ENCODE data around the gene UBE2E3.

The UBE2E3 gene

GRCh38 chr2:180979749-180980105 lies 678 bp upstream of the UBE2E3 start:
- DNase-seq, result no peak

DNA sequence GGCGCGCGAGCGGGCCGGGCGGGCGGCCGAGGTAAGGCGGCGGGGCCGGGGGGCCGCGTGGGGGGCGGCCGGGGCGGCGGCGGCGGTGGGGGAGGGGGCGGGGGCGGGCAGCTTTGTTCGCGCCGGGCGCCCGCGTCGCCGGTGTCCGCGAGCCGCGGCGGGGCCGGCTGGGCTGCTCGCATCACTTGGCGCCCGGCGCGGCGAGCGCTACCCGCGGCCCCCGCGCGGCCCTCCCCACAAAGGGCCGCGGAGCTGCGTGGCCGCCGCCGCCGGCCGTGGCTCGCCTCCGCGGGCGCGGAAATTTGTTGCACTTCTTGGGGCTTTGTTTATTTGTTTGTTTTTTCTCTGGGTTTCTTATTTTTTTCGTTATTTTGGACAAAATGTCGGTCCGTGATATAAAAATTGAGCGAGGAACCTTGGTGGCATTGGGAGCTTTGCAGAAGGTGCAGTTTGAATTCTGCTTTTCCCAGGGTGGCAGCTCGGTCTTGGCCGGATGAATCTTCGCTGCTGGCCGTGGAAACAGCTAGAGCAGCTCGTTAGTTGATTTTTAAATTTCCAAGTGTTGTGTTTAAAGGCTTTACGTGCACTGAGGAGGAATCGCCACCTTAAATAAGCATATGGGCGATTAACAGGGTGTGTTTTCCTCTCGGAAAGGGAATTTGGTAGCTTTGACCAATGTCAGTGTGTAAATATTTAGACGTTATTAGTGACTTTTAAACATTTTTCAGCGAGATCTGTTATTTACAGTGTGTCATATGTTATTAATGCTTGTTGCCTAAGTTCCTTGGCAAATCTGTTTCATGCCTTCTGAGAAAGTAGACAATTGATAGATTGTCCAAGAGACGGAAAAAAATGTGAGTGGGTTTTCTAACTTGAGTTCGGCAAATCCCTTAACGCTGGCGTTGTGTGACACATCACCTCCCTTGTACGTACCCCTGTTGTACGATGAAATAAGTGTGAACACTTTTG lies 822 bp downstream of the UBE2E3 start:
- peak; percentile 34 for DNase-seq

DNA sequence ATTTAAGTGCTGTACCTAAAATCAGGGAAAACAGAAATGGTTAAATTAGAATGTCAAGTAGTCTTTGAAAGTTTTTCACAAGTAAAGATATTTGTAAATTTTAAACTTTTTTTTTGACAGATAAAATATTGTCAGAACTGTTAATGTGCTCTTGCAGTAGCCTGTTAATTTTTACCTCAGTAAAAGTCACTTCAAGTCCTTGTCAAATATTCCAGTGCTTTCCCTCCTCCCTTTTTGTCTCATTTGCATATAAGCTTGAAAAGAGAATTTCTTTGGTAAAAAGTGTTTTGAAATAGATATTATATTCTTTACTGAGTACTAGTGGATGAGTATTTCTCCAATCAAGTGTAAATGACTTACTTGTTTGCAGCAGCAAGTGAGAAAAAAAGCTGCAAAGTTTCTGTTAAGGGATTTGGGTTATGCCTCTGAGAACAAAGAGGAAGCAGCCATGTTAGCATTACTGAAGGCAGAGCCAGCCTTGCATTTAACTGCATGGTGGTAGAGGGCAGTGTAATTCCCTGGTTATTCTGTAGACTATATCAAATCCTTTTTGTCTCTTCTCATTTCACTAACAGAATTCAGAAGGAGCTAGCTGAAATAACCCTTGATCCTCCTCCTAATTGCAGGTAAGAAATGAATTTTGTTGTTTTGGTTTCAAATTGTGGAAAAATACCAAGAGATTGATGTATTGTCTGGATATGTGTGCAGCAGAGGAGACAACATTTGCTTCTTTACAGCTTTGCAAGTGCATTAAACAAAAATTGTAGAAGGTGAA lies 3.2 kb downstream of the UBE2E3 start:
- DNase-seq, result peak; percentile 58

- peak; percentile 3 for DNase-seq
Observed at GRCh38 chr2:180985771-180986395, 5.5 kb downstream of the UBE2E3 start.

DNA sequence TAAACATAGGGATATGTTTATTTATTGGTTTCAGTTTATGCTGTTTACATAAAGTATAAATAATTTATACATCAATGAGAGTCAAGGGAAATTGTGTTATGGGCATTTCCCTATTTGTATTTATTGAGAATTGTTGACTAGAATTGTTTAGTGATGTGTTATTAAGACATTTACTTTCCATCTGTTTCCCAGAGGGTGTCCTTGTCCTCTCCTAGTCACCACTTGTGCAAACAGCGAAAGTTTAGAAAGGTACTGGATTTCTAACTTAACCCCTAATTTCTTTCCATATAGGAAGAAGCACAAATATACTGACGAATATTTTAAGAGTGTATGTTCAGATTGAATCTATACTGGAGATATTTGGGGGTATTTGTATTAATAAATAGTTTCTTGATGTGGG lies 6.7 kb downstream of the UBE2E3 start:
- no peak for DNase-seq

DNA sequence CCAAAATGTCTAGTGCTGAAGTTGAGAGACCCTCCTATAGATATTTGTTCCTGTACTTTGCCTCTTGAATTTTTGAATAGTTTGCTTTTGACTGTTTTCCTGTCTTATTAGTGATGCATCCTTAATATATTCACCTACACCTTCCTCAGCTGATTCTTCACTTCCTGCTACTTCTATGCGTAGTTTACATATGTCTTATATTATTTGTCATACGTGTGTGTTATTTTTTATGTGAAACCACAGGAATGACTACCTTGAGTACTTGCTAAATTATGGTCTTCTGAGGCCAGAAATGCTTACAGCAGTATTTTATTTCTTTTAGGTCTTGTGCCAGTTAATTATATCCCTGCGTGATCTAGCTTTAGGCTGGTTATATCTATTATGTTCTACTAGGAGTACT lies 9.9 kb downstream of the UBE2E3 start:
- DNase-seq, result no peak

- DNase-seq, result no peak
Observed at GRCh38 chr2:180990794-180991193, 10.4 kb downstream of the UBE2E3 start.

DNA sequence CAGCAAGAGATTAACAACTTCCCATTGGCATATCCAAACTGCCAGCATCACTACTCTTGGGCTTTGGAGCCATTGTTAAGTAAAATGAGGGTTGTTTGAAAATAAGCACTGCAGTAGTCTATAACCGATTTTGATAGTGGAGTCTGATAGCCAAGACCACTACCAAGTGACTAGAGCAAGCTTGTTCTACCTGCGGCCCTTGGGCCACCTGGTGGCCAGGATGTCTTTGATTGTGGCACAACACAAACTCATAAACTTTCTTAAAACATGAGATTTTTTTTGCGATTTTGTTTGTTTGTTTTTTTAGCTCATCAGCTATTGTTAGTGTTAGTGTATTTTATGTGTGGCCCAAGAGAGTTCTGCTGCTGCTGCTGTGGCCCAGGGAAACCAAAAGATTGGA lies 11.0 kb downstream of the UBE2E3 start:
- DNase-seq, result no peak

DNA sequence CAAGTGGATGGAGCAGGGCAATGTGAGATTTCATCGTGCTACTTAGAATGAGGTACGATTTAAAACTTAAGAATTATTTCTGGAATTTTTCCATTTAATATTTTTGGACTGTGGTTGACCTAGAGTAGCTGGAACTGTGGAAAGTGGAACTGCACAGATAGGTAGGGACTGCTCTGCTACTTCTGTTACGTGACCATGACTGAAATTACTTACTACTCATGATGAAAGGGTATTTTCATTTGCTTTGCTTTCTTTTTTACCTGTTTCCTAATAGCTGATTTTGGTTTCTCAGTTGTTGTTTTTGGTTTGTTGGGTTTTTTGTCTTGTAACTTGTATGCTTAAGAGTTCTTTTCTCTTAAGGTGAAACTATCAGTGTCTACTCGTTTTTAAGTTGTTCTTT lies 11.4 kb downstream of the UBE2E3 start:
- DNase-seq, result no peak

DNA sequence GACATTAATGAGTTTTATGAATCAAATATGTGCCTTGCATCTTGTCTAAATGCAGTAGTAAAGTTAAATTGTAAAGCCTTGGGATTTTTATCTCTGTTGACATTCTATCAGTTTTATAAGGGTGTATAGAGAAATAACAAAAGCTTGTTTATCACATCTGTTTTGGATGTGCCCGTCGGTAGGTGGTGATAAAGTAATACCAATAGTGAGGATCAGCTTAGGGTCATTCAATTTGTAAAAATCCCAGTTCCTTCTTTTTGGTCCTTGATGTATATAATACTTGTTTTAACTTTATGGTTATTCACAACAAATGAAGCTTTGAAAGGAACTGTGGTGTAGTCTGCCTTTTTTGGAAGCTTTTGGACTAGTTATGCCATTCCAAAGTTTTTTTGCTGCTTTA lies 12.6 kb downstream of the UBE2E3 start:
- no peak for DNase-seq

- DNase-seq, result no peak
Observed at GRCh38 chr2:180999274-180999964, 19.0 kb downstream of the UBE2E3 start.

DNA sequence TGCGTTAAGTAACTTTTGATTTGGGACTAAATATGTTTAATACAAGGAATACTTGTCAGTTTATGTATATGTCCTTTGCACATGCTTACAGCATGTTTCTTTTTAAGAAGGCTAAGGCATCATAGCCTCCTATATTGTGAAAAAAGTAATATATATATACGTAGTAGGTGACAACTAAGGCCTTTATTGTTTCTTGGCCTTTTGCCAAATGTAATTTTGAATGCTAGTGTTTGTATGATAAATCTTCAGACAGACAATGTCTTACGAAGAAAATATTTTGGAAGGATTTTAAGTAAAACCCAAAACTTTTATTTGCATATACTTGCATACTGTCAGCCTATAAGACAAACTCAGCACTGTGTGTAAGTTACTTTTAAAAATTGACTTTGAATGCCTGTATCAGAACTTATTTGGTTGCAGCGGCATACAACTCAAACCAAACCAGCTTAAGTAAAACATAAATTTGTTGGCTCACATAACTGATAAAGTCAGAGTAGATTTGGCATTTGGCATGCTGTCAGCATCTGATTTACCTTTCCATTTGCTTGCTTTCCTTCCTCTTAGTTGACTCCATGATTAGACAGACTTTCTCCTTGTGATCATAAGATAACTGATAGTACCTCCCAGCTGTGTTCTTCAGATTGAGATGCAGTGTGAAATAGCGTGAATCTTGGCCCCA lies 24.4 kb downstream of the UBE2E3 start:
- no peak for DNase-seq

GRCh38 chr2:181005326-181005655 lies 24.9 kb downstream of the UBE2E3 start:
- no peak for DNase-seq

DNA sequence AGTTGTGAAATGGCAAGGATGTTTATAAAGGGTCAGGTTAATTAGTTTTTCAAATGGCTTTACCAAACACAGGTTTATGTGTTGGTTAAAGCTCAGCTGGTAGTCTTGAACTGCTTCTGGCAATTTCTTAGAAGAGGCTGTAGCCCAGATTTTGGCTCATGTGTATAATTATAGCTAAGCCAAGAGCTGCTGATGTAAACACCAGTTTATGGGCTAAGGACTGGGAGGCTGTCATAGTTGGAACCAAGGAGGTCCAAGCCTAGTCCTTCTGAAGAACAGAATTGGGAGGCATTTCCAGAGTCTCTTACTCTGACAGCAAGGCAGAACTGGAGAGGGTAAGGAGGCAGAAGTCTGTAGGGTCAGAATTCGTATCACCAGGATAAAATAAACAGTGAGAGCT lies 25.4 kb downstream of the UBE2E3 start:
- DNase-seq, result no peak

- DNase-seq, result no peak
Observed at GRCh38 chr2:181007086-181007837, 26.9 kb downstream of the UBE2E3 start.

- no peak for DNase-seq
Observed at GRCh38 chr2:181008407-181008806, 28.0 kb downstream of the UBE2E3 start.

GRCh38 chr2:181021199-181021789 lies 40.9 kb downstream of the UBE2E3 start:
- DNase-seq, result no peak

DNA sequence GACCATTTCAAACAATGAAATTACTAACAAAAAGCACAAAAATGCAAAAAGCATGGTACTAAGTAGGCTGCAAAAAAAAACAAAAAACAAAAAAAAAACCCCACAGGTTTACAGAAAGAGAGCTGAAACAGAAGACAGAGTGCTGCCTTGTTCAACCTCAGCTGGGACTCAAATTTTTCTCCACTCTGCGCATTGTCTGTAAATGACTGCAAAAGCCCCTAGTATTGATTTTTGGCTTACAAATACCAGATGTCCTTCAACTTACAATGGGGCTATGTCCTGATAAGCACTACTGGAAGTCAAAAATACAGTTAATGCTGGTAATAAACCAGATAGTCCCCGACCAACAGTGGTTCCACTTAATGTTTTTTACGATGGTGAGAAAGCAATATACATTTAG lies 42.2 kb downstream of the UBE2E3 start:
- DNase-seq, result no peak

- no peak for DNase-seq
Observed at GRCh38 chr2:181025004-181025403, 44.6 kb downstream of the UBE2E3 start.

DNA sequence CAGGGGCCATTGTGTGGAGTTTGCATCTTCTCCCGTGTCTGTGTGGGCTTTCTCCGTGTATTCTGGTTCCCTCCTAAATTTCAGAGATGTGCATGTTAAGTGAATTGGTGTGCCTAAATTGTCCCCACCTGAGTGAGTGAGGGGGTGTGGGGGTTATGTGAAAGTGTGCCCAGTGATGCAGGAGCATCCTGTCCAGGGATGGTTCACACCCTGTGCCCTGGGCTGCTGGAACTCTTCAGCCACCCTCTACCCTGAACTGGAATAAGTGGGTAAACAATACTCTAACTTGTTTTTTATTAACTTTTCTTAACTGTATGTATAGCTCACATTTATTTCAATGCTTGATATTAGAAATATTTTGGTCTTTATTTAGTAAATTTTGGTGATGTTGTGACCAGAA lies 56.0 kb downstream of the UBE2E3 start:
- no peak for DNase-seq

- no peak for DNase-seq
Observed at GRCh38 chr2:181036848-181037603, 56.6 kb downstream of the UBE2E3 start.
